ENCODE results near the gene MORN3. TPM values are rescaled to one million over a fixed set of nuclear protein-coding genes. Genes with fewer than 3 reads are reported as not detected.

MORN3 gene
- total RNA-seq, 1 donor from 2014 or later = 0.80 TPM

- Mint-ChIP-seq H3K27me3 (no peaks in the 10 kb centered on the region), H3K4me3 (no peak overlapping the region), H3K4me1 (ENCODE audit: unreplicated experiment) (peaks cover 9% of the 10 kb centered on the region), H3K36me3 (no peaks in the 10 kb centered on the region), H3K9me3 (peaks cover 4% of the 10 kb centered on the region), H3K27ac (no peak overlapping the region)
- no peak for DNase-seq (ENCODE audit: extremely low spot score, unreplicated experiment)
- no peak for TF ChIP-seq CTCF (conservative IDR thresholded peaks at IDR 0.05)
Measured at GRCh38 chr12:121603581-121603980, 65.9 kb downstream of the MORN3 start.

- H3K4me1 Mint-ChIP-seq (ENCODE audit: unreplicated experiment) = peaks cover 9% of the 10 kb centered on the region
- no peak overlapping the region for H3K27ac Mint-ChIP-seq
- no peak overlapping the region for H3K4me3 Mint-ChIP-seq
- peaks cover 4% of the 10 kb centered on the region for H3K9me3 Mint-ChIP-seq
- DNase-seq (ENCODE audit: extremely low spot score, unreplicated experiment) = no peak
- no peak for TF ChIP-seq CTCF (conservative IDR thresholded peaks at IDR 0.05)
- H3K36me3 Mint-ChIP-seq = no peaks in the 10 kb centered on the region
- H3K27me3 Mint-ChIP-seq = no peaks in the 10 kb centered on the region
Measured at GRCh38 chr12:121602766-121603165, 66.7 kb downstream of the MORN3 start.

- no peak for TF ChIP-seq CTCF (conservative IDR thresholded peaks at IDR 0.05)
- H3K4me1 Mint-ChIP-seq (ENCODE audit: unreplicated experiment) = peaks cover 9% of the 10 kb centered on the region
- DNase-seq (ENCODE audit: extremely low spot score, unreplicated experiment) = no peak
- no peak overlapping the region for H3K27ac Mint-ChIP-seq
- H3K36me3 Mint-ChIP-seq = peaks cover 2% of the 10 kb centered on the region
- H3K9me3 Mint-ChIP-seq = no peaks in the 10 kb centered on the region
- no peaks in the 10 kb centered on the region for H3K27me3 Mint-ChIP-seq
- H3K4me3 Mint-ChIP-seq = no peak overlapping the region
Measured at GRCh38 chr12:121600702-121601336, 68.6 kb downstream of the MORN3 start.

Other genes with a start within 250 kb of the MORN3 start
- gene KDM2B, start 88.6 kb downstream of the MORN3 start, total RNA-seq (ENCODE audit: low replicate concordance) = 36.9 and 51.7 TPM in 2 replicates
- 10.5 and 12.9 TPM in 2 replicates for gene ORAI1, start 43.1 kb downstream of the MORN3 start, total RNA-seq (ENCODE audit: low replicate concordance)
- 11.3 and 14.0 TPM in 2 replicates for gene TMEM120B, start 43.1 kb upstream of the MORN3 start, total RNA-seq (ENCODE audit: low replicate concordance)
- 24.9 and 26.0 TPM in 2 replicates for gene RHOF, start 124.0 kb upstream of the MORN3 start, total RNA-seq (ENCODE audit: low replicate concordance)
- gene SETD1B, start 134.4 kb upstream of the MORN3 start, total RNA-seq (ENCODE audit: low replicate concordance) = 28.4 and 34.2 TPM in 2 replicates
- gene HPD, start 189.2 kb upstream of the MORN3 start, total RNA-seq (ENCODE audit: low replicate concordance) = 0.92 TPM in 1 of 2 replicates, not detected in the other
- gene PSMD9, start 219.1 kb upstream of the MORN3 start, total RNA-seq (ENCODE audit: low replicate concordance) = 41.8 and 43.0 TPM in 2 replicates
- gene CFAP251, start 248.9 kb upstream of the MORN3 start, total RNA-seq (ENCODE audit: low replicate concordance) = 2.6 and 3.3 TPM in 2 replicates